HL-60 (cell line): ENCODE data around the gene TMEM30A.

ENCODE experiments used
- DNase-seq, 2 experiments: peaks; one replicate each; pipeline ENCODE4 v3.0.0-alpha.2; 2010 to 2020; ENCODE audit warnings: low read depth in 1 of 2, low spot score in 1 of 2
- H3K27ac ChIP-seq: fragments of 250-450 bp; sonication (Bioruptor Pico); replicated peaks from 2 replicates; pipeline ENCODE4 v1.5.1; 2020; ENCODE audit warnings: mild to moderate bottlenecking, moderate library complexity
- H3K27me3 ChIP-seq: fragments of 250-450 bp; sonication (Bioruptor Pico); 2 replicates; pipeline ENCODE4 v1.5.1; 2021; ENCODE audit warnings: mild to moderate bottlenecking, moderate library complexity; ENCODE audit not compliant: insufficient read depth, poor library complexity, severe bottlenecking
- H3K4me3 ChIP-seq: replicated peaks from 2 replicates; pipeline ENCODE4 v1.5.1; 2011; ENCODE audit warnings: mild to moderate bottlenecking, control low read depth, low read length; ENCODE audit not compliant: insufficient read depth
- CTCF ChIP-seq: IDR thresholded peaks from one replicate; pipeline ENCODE4 v1.5.1; 2011; ENCODE audit warnings: low read length, control low read depth, inconsistent platforms; ENCODE audit not compliant: insufficient read depth
- GABPA ChIP-seq: IDR thresholded peaks from 2 replicates; pipeline ENCODE4 v1.6.1; 2012; ENCODE audit warnings: low read depth
- POLR2AphosphoS5 ChIP-seq: IDR thresholded peaks from 2 replicates; pipeline ENCODE4 v1.6.1; 2012; ENCODE audit warnings: low read depth
- SPI1 ChIP-seq: IDR thresholded peaks from 2 replicates; pipeline ENCODE4 v1.6.1; 2012; ENCODE audit warnings: low read depth, mild to moderate bottlenecking, borderline replicate concordance
- TF ChIP-seq, protein P1 (sequence below): IDR thresholded peaks from 2 replicates; pipeline ENCODE4 v1.6.1; 2012; ENCODE audit warnings: low read depth; ENCODE audit not compliant: insufficient replicate concordance

Gene TMEM30A

DNA sequence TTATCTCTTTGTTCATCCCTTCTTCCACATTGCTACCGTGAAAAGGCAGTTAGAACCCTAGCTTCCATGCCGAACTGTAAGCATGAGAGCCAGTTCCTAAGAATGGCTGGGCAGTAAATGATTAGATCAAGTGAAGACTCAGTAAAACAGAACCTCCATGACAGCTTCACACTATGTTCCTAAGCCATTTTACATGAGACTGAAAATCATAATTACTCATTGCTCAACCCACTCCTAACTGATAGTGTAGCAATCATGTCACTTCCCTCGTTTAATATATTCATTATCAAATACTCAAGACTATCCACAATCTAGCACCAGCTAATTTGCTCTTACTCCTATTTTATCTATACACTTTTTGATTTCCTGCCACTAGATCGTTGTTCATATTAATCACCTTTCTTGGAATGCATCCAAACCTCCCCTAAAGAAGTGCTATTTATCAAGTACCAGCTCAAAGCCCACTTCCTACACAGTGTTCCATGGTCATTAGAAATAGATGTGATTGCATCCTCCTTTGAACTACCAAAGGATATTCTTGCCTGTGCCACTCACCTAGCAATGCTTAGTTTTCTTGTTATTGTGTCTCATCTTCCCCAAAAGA, 6.0 kb downstream of the TMEM30A start:
- TF ChIP-seq POLR2AphosphoS5 (no peak), SPI1 (no peak)
- no peaks in the 10 kb centered on the region for H3K27me3 ChIP-seq
- H3K27ac ChIP-seq: no peak overlapping the region
- no peak overlapping the region for H3K4me3 ChIP-seq
- no peak for DNase-seq

- TF ChIP-seq GABPA (no peak), SPI1 (no peak)
- TF ChIP-seq, protein P1, sequence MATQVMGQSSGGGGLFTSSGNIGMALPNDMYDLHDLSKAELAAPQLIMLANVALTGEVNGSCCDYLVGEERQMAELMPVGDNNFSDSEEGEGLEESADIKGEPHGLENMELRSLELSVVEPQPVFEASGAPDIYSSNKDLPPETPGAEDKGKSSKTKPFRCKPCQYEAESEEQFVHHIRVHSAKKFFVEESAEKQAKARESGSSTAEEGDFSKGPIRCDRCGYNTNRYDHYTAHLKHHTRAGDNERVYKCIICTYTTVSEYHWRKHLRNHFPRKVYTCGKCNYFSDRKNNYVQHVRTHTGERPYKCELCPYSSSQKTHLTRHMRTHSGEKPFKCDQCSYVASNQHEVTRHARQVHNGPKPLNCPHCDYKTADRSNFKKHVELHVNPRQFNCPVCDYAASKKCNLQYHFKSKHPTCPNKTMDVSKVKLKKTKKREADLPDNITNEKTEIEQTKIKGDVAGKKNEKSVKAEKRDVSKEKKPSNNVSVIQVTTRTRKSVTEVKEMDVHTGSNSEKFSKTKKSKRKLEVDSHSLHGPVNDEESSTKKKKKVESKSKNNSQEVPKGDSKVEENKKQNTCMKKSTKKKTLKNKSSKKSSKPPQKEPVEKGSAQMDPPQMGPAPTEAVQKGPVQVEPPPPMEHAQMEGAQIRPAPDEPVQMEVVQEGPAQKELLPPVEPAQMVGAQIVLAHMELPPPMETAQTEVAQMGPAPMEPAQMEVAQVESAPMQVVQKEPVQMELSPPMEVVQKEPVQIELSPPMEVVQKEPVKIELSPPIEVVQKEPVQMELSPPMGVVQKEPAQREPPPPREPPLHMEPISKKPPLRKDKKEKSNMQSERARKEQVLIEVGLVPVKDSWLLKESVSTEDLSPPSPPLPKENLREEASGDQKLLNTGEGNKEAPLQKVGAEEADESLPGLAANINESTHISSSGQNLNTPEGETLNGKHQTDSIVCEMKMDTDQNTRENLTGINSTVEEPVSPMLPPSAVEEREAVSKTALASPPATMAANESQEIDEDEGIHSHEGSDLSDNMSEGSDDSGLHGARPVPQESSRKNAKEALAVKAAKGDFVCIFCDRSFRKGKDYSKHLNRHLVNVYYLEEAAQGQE: no peak
- no peak overlapping the region for H3K27ac ChIP-seq
- H3K4me3 ChIP-seq: no peak overlapping the region
- H3K27me3 ChIP-seq: no peaks in the 10 kb centered on the region
- no peak for DNase-seq
Observed at GRCh38 chr6:75275067-75275466, 9.5 kb downstream of the TMEM30A start.

DNA sequence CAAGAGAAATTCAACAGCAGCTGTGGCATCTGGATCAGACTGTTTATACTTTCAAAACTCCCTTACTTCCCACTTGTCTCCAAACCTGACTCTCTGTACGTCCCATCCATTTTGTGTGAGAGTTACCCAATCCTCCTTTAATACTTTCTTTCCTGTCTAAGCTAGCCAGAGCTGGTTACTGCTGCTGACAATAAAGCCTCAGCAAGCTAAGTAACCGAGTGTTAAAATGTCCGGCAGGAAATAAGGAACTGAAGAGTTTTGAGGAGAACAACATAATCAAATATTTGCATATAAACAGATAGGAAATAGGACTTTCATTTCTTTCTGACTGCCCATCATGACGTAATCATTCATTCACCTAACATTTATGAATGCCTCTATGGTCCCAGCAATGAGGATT, 11.6 kb downstream of the TMEM30A start:
- peak; percentile 48 to 77 for DNase-seq
- Histone ChIP-seq H3K27me3 (no peaks in the 10 kb centered on the region), H3K27ac (peak overlapping the region; percentile 77), H3K4me3 (no peak overlapping the region; the same call in 1 of the 2 replicates)
- no peak; the same call in 1 of the 2 replicates for TF ChIP-seq POLR2AphosphoS5
- peak; percentile 88 for TF ChIP-seq SPI1

DNA sequence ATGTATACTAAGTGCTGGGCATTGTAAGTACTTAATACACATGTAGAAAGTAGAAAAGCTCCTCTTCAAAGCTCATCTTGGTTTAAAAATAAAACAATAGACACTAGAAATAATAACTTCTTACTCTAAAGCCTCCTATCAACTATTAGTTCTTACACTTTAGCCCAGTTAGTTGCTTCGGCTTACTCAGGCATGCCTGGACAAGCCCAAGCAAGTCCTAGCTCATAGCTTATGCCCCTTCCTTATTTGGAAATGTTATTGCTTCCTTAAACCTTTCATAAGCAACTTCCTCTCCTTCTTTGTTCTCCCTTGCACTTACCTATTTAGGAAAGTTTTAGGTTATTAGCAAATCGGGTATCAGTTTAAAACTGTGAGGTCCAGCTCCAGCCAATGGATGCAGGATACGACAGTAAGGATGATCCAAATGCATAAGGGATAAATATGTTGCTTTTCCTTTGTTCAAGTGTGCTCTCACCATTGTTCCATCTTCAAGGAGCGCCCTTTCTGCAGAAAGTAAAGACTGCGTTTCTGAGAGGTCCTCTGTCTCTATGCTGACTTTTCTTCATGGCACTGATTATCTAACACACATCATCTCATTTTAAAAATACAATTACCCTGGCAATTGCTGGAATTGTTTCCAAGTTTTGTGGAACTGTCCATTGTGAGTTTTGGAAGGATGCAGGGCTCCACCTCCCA, 12.3 kb downstream of the TMEM30A start:
- TF ChIP-seq CTCF: no peak
- no peak for TF ChIP-seq GABPA
- no peak for TF ChIP-seq POLR2AphosphoS5
- peak; percentile 63; the same call in 1 of the 2 replicates for TF ChIP-seq SPI1
- Histone ChIP-seq H3K27ac (peak overlapping the region; percentile 77), H3K27me3 (no peaks in the 10 kb centered on the region), H3K4me3 (no peak overlapping the region)
- DNase-seq: peak in 1 of 2 experiments; percentile 55

DNA sequence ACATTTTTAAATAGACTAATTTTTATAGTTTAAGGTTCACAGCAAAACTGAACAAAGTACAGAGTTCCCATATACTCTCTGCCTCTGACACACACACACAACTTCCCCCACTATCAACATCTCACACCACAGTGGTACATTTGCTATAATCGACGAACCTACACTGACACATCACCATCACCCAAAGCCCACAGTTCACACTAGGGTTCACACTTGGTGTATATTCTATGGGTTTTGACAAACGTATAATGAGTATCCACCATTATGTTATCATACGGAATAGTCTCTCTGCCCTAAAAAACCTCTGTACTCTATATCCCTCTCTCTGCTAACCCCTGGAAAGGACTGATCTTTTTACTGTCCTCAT, 15.6 kb downstream of the TMEM30A start:
- Histone ChIP-seq H3K4me3 (no peak overlapping the region), H3K27ac (no peak overlapping the region), H3K27me3 (no peaks in the 10 kb centered on the region)
- TF ChIP-seq SPI1 (no peak), CTCF (no peak), GABPA (no peak), POLR2AphosphoS5 (no peak)
- TF ChIP-seq, protein P1: no peak
- no peak for DNase-seq
